Measurements from ENCODE around the gene SERPINB4.

DNA sequence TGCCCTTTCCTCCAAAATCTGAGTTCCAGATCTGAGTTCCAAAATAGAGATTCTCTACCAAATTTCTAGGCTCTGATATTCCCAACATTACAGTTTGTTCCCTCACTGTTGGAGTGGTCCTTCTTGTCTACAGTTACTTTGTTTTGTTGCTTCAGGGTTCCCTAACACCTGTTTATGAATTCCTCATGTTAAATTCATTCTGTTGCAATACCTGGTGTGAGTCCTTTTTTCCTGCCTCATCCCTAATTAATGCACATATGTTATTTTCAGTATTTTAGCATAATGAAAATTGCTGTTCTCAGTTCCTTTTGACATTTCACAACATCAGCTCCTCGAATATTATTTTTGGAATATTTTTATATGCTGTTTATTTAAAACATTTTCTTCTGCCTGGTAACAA is 40.7 kb downstream of the SERPINB4 start:
- TF ChIP-seq POLR2AphosphoS5 (IDR thresholded peaks at IDR 0.05) (no peak), POLR2A (IDR thresholded peaks at IDR 0.05) (no peak), EP300 (IDR thresholded peaks at IDR 0.05) (no peak)
- TF ChIP-seq, protein P1, sequence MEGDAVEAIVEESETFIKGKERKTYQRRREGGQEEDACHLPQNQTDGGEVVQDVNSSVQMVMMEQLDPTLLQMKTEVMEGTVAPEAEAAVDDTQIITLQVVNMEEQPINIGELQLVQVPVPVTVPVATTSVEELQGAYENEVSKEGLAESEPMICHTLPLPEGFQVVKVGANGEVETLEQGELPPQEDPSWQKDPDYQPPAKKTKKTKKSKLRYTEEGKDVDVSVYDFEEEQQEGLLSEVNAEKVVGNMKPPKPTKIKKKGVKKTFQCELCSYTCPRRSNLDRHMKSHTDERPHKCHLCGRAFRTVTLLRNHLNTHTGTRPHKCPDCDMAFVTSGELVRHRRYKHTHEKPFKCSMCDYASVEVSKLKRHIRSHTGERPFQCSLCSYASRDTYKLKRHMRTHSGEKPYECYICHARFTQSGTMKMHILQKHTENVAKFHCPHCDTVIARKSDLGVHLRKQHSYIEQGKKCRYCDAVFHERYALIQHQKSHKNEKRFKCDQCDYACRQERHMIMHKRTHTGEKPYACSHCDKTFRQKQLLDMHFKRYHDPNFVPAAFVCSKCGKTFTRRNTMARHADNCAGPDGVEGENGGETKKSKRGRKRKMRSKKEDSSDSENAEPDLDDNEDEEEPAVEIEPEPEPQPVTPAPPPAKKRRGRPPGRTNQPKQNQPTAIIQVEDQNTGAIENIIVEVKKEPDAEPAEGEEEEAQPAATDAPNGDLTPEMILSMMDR (IDR thresholded peaks at IDR 0.05): no peak
